A673 (cell line): ENCODE data around the gene H6PD. TPM values are rescaled to one million over a fixed set of nuclear protein-coding genes. Genes with fewer than 3 reads are reported as not detected.
A peak's percentile ranks its signal among the peaks of the same experiment; 100 is the strongest.

Source experiments
- Bru-seq: library from RNA; stranded (reverse); fragments of 400-500 nt; gene quantifications from one replicate; lab custom pipeline; 2021; lab: Mats Ljungman, UMichigan
- BruChase-seq, 2 experiments: library from RNA; stranded (reverse); fragments of 400-500 nt; gene quantifications; one replicate each; lab custom pipeline; 2021; lab: Mats Ljungman, UMichigan
- BruUV-seq: library from RNA; stranded (reverse); fragments of 400-500 nt; replicated peaks from 2 replicates; lab custom pipeline; 2021; lab: Mats Ljungman, UMichigan
- CTCF ChIA-PET: fragments of 300-600 bp; sonication (Branson Sonifier 250); formaldehyde crosslinking; loops from one replicate; lab custom pipeline; 2022; ENCODE audit warnings: antibody characterized with exemption; lab: Charles Lee
- POLR2A ChIA-PET: fragments of 300-600 bp; sonication (Branson Sonifier 250); formaldehyde crosslinking; loops from one replicate; lab custom pipeline; 2022; ENCODE audit warnings: antibody characterized with exemption; ENCODE audit not compliant: low non-redundant PET; lab: Charles Lee
- DNase-seq: peaks from one replicate; pipeline ENCODE4 v3.0.0-alpha.2; 2015; ENCODE audit warnings: low spot score
- H3K27ac ChIP-seq: fragments of 200-600 bp; sonication (generic); 2 replicates; pipeline ENCODE4 v1.5.1; 2016; ENCODE audit warnings: mixed run types, low read depth, mild to moderate bottlenecking, mixed read lengths, antibody characterized with exemption, low read length; ENCODE audit not compliant: poor library complexity, severe bottlenecking
- H3K27me3 ChIP-seq: fragments of 200-600 bp; sonication (generic); replicated peaks from 2 replicates; pipeline ENCODE4 v1.6.1; 2017; ENCODE audit warnings: mixed run types, low read depth, mild to moderate bottlenecking, mixed read lengths, antibody characterized with exemption, low read length; ENCODE audit not compliant: insufficient read depth, poor library complexity
- H3K36me3 ChIP-seq: fragments of 200-600 bp; sonication (generic); 2 replicates; pipeline ENCODE4 v1.6.1; 2016; ENCODE audit warnings: mixed run types, mild to moderate bottlenecking, mixed read lengths, antibody characterized with exemption, low read length; ENCODE audit not compliant: insufficient read depth, poor library complexity, severe bottlenecking
- H3K4me1 ChIP-seq: fragments of 200-600 bp; sonication (generic); 2 replicates; pipeline ENCODE4 v1.6.1; 2017; ENCODE audit warnings: mixed run types, mild to moderate bottlenecking, mixed read lengths, antibody characterized with exemption, low read length; ENCODE audit not compliant: insufficient read depth, poor library complexity, severe bottlenecking
- H3K4me3 ChIP-seq: fragments of 200-600 bp; sonication (generic); 2 replicates; pipeline ENCODE4 v1.5.1; 2016; ENCODE audit warnings: low read depth, mixed run types, mild to moderate bottlenecking, mixed read lengths, low read length; ENCODE audit not compliant: poor library complexity, severe bottlenecking
- H3K9me3 ChIP-seq: fragments of 200-600 bp; sonication (generic); 2 replicates; pipeline ENCODE4 v1.6.1; 2016; ENCODE audit warnings: mixed run types, low read depth, mild to moderate bottlenecking, mixed read lengths, antibody characterized with exemption, low read length; ENCODE audit not compliant: poor library complexity, severe bottlenecking
- CTCF ChIP-seq: fragments of 300-800, 200-600 bp; sonication (generic); conservative IDR thresholded peaks from 2 replicates; pipeline ENCODE4 v1.5.1; 2017; ENCODE audit warnings: low read depth, mild to moderate bottlenecking, antibody characterized with exemption, low read length, moderate library complexity, mixed read lengths
- EZH2 ChIP-seq: fragments of 200-600 bp; sonication (generic); IDR thresholded peaks from 2 replicates; pipeline ENCODE4 v1.6.1; 2017; ENCODE audit warnings: borderline replicate concordance, low read depth, mild to moderate bottlenecking, mixed read lengths, antibody characterized with exemption, low read length; ENCODE audit not compliant: poor library complexity, severe bottlenecking
- intact Hi-C: fragments of 100-400 bp; cut with micrococcal nuclease; formaldehyde crosslinking; loops from one replicate; pipeline ENCODE4 v1.10.0; 2022; ENCODE audit not compliant: unreplicated experiment
- long read RNA-seq: library from polyadenylated mRNA; stranded (forward); transcript quantifications from one replicate; pipeline ENCODE4 v2.0.0, GENCODE V29; 2022
- total RNA-seq: library from RNA; stranded (reverse); gene quantifications from 2 replicates; pipeline ENCODE4 v1.2.3, GENCODE V29; 2021

Gene H6PD
- total RNA-seq (6.2 and 10.6 TPM in 2 replicates), Bru-seq, nascent RNA (percentile 55 among the genes with signal in this experiment), BruChase-seq, experiment 1, labeled RNA remaining after a 2-hour chase (percentile 66 among the genes with signal in this experiment), BruChase-seq, experiment 2, labeled RNA remaining after a 6-hour chase (percentile 72 among the genes with signal in this experiment)
- long read RNA-seq, full-length matches to known transcripts: 3 of 21 reads
- long read RNA-seq, partial matches to known transcripts: 12 of 21 reads
- long read RNA-seq, other reads (novel, unspliced or antisense): 6 of 21 reads

- H3K4me3 ChIP-seq: peak within 1 kb of the TSS; percentile 71
- H3K27ac ChIP-seq: peak within 1 kb of the TSS; percentile 74
- H3K4me1 ChIP-seq: no peaks in the 10 kb centered on the region
- ChIA-PET CTCF (interaction anchor here (0.5 to 0.6 kb wide), 2 partner anchors 263 to 296 kb away, joined by 4 to 7 read pairs; no protein-coding TSS in a partner anchor), POLR2A (interaction anchor here (0.6 kb wide), 1 partner anchor 308 kb away, joined by 3 read pairs; no protein-coding TSS in a partner anchor)
- peaks cover 22% of the 10 kb centered on the region for H3K27me3 ChIP-seq
- no peaks in the 10 kb centered on the region for H3K36me3 ChIP-seq
- peak; percentile 66 for DNase-seq
- TF ChIP-seq EZH2: no peak
- peak; percentile 45 for TF ChIP-seq CTCF
- BruUV-seq: no TSS peak
- intact Hi-C loops: no loop called here
- no peaks in the 10 kb centered on the region for H3K9me3 ChIP-seq
Observed at GRCh38 chr1:9234223-9235095, at the start of gene H6PD. Gene H6PD, plus strand, starts transcription at chr1:9234774. Its CDS starts 10,161 bp downstream, at chr1:9244935.

- intact Hi-C loops: no loop called here
- TF ChIP-seq CTCF: no peak
- TF ChIP-seq EZH2: no peak
- Histone ChIP-seq H3K4me1 (no peaks in the 10 kb centered on the region), H3K36me3 (no peaks in the 10 kb centered on the region), H3K4me3 (no peak overlapping the region), H3K27me3 (peaks cover 31% of the 10 kb centered on the region), H3K27ac (no peak overlapping the region), H3K9me3 (no peaks in the 10 kb centered on the region)
- DNase-seq: no peak
- POLR2A ChIA-PET: no interaction called here
- CTCF ChIA-PET: no interaction called here
- no TSS peak for BruUV-seq
Observed at GRCh38 chr1:9186082-9186859, 48.3 kb upstream of the H6PD start.

- no TSS peak for BruUV-seq
- H3K27ac ChIP-seq: no peak overlapping the region
- ChIA-PET POLR2A (no interaction called here), CTCF (interaction anchor here (0.6 kb wide), 1 partner anchor 29 kb away, joined by 3 read pairs; no protein-coding TSS in a partner anchor)
- peaks cover 23% of the 10 kb centered on the region for H3K27me3 ChIP-seq
- H3K4me1 ChIP-seq: no peaks in the 10 kb centered on the region
- no peak overlapping the region for H3K4me3 ChIP-seq
- TF ChIP-seq EZH2 (no peak), CTCF (no peak)
- DNase-seq: no peak
- H3K9me3 ChIP-seq: no peaks in the 10 kb centered on the region
- no peaks in the 10 kb centered on the region for H3K36me3 ChIP-seq
- intact Hi-C loops: no loop called here
Observed at GRCh38 chr1:9187004-9187403, 47.6 kb upstream of the H6PD start.
